Mammary microvascular endothelial cell (primary cell): Measurements from ENCODE around the gene STXBP5L. TPM values are rescaled to one million over a fixed set of nuclear protein-coding genes. Genes with fewer than 3 reads are reported as not detected.

Source experiments
- total RNA-seq: library from RNA; depleted of rRNA; stranded (reverse); fragments of >200 nt; gene quantifications from 2 replicates; pipeline ENCODE4 v1.2.3, GENCODE V29; 2015

STXBP5L gene
- not detected in 2 replicates for total RNA-seq

DNA sequence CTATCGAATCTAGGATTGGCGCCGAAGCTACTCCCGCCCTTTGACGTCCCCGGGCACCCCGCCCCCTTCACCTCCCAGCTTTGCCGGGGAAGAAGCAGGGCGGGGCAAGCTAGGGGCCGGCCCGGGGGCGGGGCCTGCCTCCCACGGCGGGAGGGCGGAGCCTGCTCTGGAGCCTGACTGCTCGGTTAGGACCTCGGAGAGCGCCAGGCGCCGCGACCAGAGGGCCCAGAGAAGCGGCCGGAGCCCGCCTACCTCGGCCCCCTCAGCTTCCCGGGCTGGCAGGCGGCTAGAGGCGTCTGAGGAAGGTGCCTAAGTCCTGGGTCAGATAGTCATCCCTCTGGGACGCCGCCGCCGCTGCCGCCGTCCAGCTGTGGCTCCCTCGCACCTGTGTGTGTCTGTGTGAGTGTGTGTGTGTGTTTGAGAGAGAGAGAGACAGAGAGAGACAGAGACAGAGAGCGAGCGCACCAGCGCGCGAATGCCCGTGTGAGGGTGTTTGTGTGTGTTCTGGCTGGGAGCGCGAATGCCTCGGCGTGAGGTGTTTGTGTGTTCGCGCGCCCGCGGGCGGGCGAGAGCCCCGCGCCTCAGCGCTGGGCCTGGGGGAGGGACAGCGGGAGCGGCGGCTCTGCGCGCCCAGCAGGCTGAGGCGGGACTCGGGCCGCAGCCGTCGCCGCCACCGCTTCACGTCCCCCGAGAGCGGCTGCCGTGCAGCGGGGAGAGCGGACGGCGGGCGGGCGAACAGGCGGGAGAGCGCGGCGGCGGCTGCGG lies at the start of gene STXBP5L:
Gene STXBP5L, plus strand, starts transcription at position 176 of the 765 bp plus-strand sequence. CDS start 1,374 bp downstream, outside the sequence.

Other genes with a start within 250 kb of the STXBP5L start
- 0.13 and 0.20 TPM in 2 replicates for gene HGD, start 226.0 kb upstream of the STXBP5L start, total RNA-seq
- gene RABL3, start 165.7 kb upstream of the STXBP5L start, total RNA-seq = 13.7 and 19.2 TPM in 2 replicates
- gene GTF2E1, start 165.5 kb upstream of the STXBP5L start, total RNA-seq = 12.2 and 24.5 TPM in 2 replicates